Measurements from ENCODE around the gene CCDC141. TPM values are rescaled to one million over a fixed set of nuclear protein-coding genes. Genes with fewer than 3 reads are reported as not detected.

Gene CCDC141
- total RNA-seq, 1 donor, result not detected

GRCh38 chr2:178787155-178787554, 262.8 kb downstream of the CCDC141 start:
- DNase-seq (ENCODE audit: low read depth), result no peak
- H3K4me3 ChIP-seq (ENCODE audit: low read depth, low read length), result no peak overlapping the region
- no peak for TF ChIP-seq CTCF (IDR thresholded peaks at IDR 0.05; ENCODE audit: insufficient read depth, low read depth, low read length)

- no peak overlapping the region for H3K4me3 ChIP-seq (ENCODE audit: low read depth, low read length)
- TF ChIP-seq CTCF (IDR thresholded peaks at IDR 0.05; ENCODE audit: insufficient read depth, low read depth, low read length), result no peak
- DNase-seq (ENCODE audit: low read depth), result no peak
Measured at GRCh38 chr2:178783889-178784288, 266.0 kb downstream of the CCDC141 start.

- H3K4me3 ChIP-seq (ENCODE audit: low read depth, low read length), result no peak overlapping the region
- TF ChIP-seq CTCF (IDR thresholded peaks at IDR 0.05; ENCODE audit: insufficient read depth, low read depth, low read length), result no peak
- DNase-seq (ENCODE audit: low read depth), result no peak
Measured at GRCh38 chr2:178782236-178782635, 267.7 kb downstream of the CCDC141 start.

Other genes starting within 250 kb of the CCDC141 start
- under 0.01 TPM in 2 replicates for gene TTN, start 242.7 kb downstream of the CCDC141 start, total RNA-seq
- 13.5 and 14.2 TPM in 2 replicates for gene SESTD1, start 214.7 kb upstream of the CCDC141 start, total RNA-seq